Ishikawa (cell line): ENCODE measurements around the gene UPK3A.

Source experiments
- EP300 ChIP-seq: IDR thresholded peaks from 2 replicates; pipeline ENCODE4 v1.6.1; 2012; ENCODE audit warnings: borderline replicate concordance
- TAF1 ChIP-seq: IDR thresholded peaks from 2 replicates; pipeline ENCODE4 v1.6.1; 2012; ENCODE audit warnings: low read depth, mild to moderate bottlenecking
- YY1 ChIP-seq: IDR thresholded peaks from 2 replicates; pipeline ENCODE4 v1.6.1; 2012; ENCODE audit warnings: low read depth
- ZBTB7A ChIP-seq: IDR thresholded peaks from 2 replicates; pipeline ENCODE4 v1.6.1; 2012; ENCODE audit warnings: low read depth

DNA sequence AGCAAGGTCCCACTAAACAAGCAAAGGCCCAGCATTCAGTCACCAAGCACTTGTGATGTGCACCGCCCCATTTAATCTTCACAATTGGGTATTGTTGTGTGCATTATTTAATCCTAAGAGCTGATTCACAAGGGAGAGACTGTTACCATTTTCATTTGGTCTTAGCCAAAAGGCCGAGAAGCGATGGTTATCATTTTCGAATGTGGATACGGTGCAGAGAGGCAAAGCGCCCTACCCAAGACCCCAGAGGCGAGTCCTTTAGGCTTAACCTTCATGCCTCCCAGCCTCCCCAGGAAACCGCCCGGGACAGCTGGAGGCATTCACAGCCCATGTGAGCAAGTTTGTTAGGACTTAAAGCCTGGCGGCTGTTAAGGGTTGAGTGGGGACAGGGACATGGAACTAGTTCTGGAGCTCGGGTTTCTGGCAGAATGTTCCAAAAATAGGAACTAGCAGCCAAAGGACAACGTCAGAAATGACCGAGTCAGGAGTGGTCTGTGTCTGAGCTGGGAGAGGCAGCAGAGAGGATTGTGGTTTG is 13.0 kb upstream of the UPK3A start:
- TF ChIP-seq TAF1 (no peak), ZBTB7A (no peak), EP300 (no peak), YY1 (no peak)
